ENCODE data around the gene RAET1L. TPM values are rescaled to one million over a fixed set of nuclear protein-coding genes. Genes with fewer than 3 reads are reported as not detected.

RAET1L gene
- total and polyA plus RNA-seq, 10 of the 15 experiments (the other 5 are each of a cell fraction or from before 2014, with no cell fraction given): not detected

DNA sequence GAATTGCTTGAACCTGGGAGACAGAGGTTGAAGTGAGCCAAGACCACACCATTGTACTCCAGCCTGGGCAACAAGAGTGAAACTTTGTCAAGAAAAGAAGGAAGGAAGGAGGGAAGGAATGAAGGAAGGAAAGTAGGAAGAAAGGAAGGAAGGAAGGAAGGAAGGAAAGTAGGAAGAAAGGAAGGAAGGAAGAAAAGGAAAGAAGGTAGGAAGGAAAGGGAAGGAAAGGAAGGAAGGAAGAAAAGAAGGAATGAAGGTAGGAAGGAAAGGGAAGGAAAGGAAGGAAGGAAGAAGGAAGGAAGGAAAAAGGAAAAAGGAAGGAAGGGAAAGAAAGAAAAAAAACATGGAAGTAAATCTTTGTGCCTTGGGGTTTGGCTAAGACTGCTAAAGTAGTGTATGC lies 49.9 kb downstream of the RAET1L start:
- Histone ChIP-seq H3K27me3 (replicated peaks in 1 of 2; ENCODE audit: control insufficient read depth in 2 of 2, insufficient read depth in 2 of 2, low read length in 1 of 2) (no peaks in the 10 kb centered on the region; a peak in 2 of 4 replicates), H3K27ac (ENCODE audit: control insufficient read depth, insufficient read depth) (no peak overlapping the region), H4K20me1 (ENCODE audit: control insufficient read depth, insufficient read depth) (no peaks in the 10 kb centered on the region), H3K79me2 (ENCODE audit: control insufficient read depth, insufficient read depth, low read length) (no peaks in the 10 kb centered on the region), H2AFZ (ENCODE audit: control insufficient read depth, low read depth, low read length) (no peak overlapping the region), H3K36me3 (ENCODE audit: control insufficient read depth in 2 of 2, insufficient read depth in 2 of 2, low read length in 1 of 2) (no peaks in the 10 kb centered on the region), H3K4me2 (ENCODE audit: control insufficient read depth, insufficient read depth) (no peak overlapping the region), H3K4me1 (ENCODE audit: control insufficient read depth, insufficient read depth, low read length) (no peaks in the 10 kb centered on the region), H3K9me3 (replicated peaks; ENCODE audit: control insufficient read depth, insufficient read depth, low read length) (no peaks in the 10 kb centered on the region), H3K4me3 (no peak overlapping the region), H3K9ac (ENCODE audit: control insufficient read depth, insufficient read depth, low read length) (no peak overlapping the region)
- no peak for DNase-seq (ENCODE audit: low read depth, low spot score)
- ChIA-PET RAD21 (ENCODE audit: unreplicated experiment) (no interaction called here), POLR2A (no interaction called here), CTCF (no interaction called here), SMC1A (ENCODE audit: uncharacterized antibody, unreplicated experiment) (no interaction called here)
- FAIRE-seq: no peak
- BruUV-seq (replicated peaks): no TSS peak
- in situ Hi-C loops (cut with MboI) (no loop called here), intact Hi-C loops (cut with micrococcal nuclease; ENCODE audit: unreplicated experiment) (no loop called here)
- ATAC-seq: no peak
- TF ChIP-seq CBFB (IDR thresholded peaks at IDR 0.05; ENCODE audit: low read depth): no peak
- TF ChIP-seq, protein P1, sequence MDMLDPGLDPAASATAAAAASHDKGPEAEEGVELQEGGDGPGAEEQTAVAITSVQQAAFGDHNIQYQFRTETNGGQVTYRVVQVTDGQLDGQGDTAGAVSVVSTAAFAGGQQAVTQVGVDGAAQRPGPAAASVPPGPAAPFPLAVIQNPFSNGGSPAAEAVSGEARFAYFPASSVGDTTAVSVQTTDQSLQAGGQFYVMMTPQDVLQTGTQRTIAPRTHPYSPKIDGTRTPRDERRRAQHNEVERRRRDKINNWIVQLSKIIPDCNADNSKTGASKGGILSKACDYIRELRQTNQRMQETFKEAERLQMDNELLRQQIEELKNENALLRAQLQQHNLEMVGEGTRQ (IDR thresholded peaks at IDR 0.05; ENCODE audit: borderline replicate concordance, low read depth, low read length): no peak
- no peak for TF ChIP-seq NR2C2 (IDR thresholded peaks at IDR 0.05; ENCODE audit: borderline replicate concordance, control insufficient read depth, insufficient read length, low read depth)
- TF ChIP-seq YBX1 (IDR thresholded peaks at IDR 0.05): no peak
- no peak for TF ChIP-seq TCF3 (IDR thresholded peaks at IDR 0.05; ENCODE audit: borderline replicate concordance, insufficient read depth, low read depth, low read length)
- TF ChIP-seq SMAD5 (IDR thresholded peaks at IDR 0.05; ENCODE audit: low read depth): no peak
- TF ChIP-seq NR2C1 (IDR thresholded peaks at IDR 0.05): no peak
- TF ChIP-seq SMARCA5 (IDR thresholded peaks at IDR 0.05): no peak
- TF ChIP-seq TCF12 (IDR thresholded peaks at IDR 0.05; ENCODE audit: low read depth, low read length): no peak
- TF ChIP-seq, protein P2, sequence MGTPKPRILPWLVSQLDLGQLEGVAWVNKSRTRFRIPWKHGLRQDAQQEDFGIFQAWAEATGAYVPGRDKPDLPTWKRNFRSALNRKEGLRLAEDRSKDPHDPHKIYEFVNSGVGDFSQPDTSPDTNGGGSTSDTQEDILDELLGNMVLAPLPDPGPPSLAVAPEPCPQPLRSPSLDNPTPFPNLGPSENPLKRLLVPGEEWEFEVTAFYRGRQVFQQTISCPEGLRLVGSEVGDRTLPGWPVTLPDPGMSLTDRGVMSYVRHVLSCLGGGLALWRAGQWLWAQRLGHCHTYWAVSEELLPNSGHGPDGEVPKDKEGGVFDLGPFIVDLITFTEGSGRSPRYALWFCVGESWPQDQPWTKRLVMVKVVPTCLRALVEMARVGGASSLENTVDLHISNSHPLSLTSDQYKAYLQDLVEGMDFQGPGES (IDR thresholded peaks at IDR 0.05): no peak
- TF ChIP-seq ZBTB33 (IDR thresholded peaks at IDR 0.05): no peak
- TF ChIP-seq KLF5 (IDR thresholded peaks at IDR 0.05; ENCODE audit: partially characterized antibody): no peak
- TF ChIP-seq ELK1 (IDR thresholded peaks at IDR 0.05; ENCODE audit: low read depth, low read length): no peak
- no peak for TF ChIP-seq MTA2 (IDR thresholded peaks at IDR 0.05; ENCODE audit: low read depth)
- no peak for TF ChIP-seq RFX5 (IDR thresholded peaks at IDR 0.05; ENCODE audit: low read depth, low read length)
